Heart left ventricle (tissue), 16 donors: ENCODE measurements around the gene BUB1. TPM values are rescaled to one million over a fixed set of nuclear protein-coding genes. Genes with fewer than 3 reads are reported as not detected.
"Not testable (repeated sequence)": the region's sequence is repeated elsewhere in the genome, so short reads cannot be mapped to it uniquely, and the experiment has no call there.

Experiments used
- ATAC-seq, 4 donors: fragments of 200-7000 bp; cut with Tn5 transposase; one replicate each; pipeline ENCODE4 v1.9.1; 2020 to 2022; ENCODE audit warnings: moderate library complexity in 4 of 4, mild to moderate bottlenecking in 3 of 4, moderate number of reproducible peaks in 1 of 4
- DNase-seq, 5 donors: peaks; one replicate each; pipeline ENCODE4 v3.0.0-alpha.2; 2020
- H3K27ac ChIP-seq, 12 donors: fragments of 200-600 bp; sonication (generic) in 4 of 12; one replicate each; pipeline versions ENCODE4 v1.5.0 to v1.8.0; 2016 to 2022; ENCODE audit warnings: mild to moderate bottlenecking in 2 of 12
- H3K27me3 ChIP-seq, 9 donors: fragments of 200-600 bp; sonication (generic) in 2 of 9; one replicate each; pipeline versions ENCODE4 v1.5.1 to v1.8.0; 2016 to 2022; ENCODE audit warnings: mild to moderate bottlenecking in 3 of 9
- H3K36me3 ChIP-seq, 9 donors: fragments of 200-600 bp; sonication (generic) in 2 of 9; one replicate each; pipeline versions ENCODE4 v1.5.0 to v1.8.0; 2018 to 2022; ENCODE audit warnings: mild to moderate bottlenecking in 2 of 9
- H3K4me1 ChIP-seq, 12 donors: fragments of 200-600 bp; sonication (generic) in 4 of 12; one replicate each; pipeline versions ENCODE4 v1.5.0 to v1.8.0; 2016 to 2022; ENCODE audit warnings: mild to moderate bottlenecking in 3 of 12
- H3K4me3 ChIP-seq, 12 donors: fragments of 200-600 bp; sonication (generic) in 4 of 12; one replicate each; pipeline versions ENCODE4 v1.5.0 to v1.8.0; 2017 to 2022; ENCODE audit warnings: mild to moderate bottlenecking in 9 of 12, moderate library complexity in 4 of 12
- H3K9me3 ChIP-seq, 12 donors: fragments of 200-600 bp; sonication (generic) in 4 of 12; one replicate each; pipeline versions ENCODE4 v1.5.0 to v1.8.0; 2016 to 2022; ENCODE audit warnings: mild to moderate bottlenecking in 1 of 12
- WGBS, 4 donors: extraction: QIAGEN DNeasy Blood & Tissue Kit in 2 of 4; methylation state at CpG; one replicate each; pipeline versions ENCODE4 v1.1.5 to v1.1.7; 2013 to 2018; 5-methylcytosine and 5-hydroxymethylcytosine counted together
- intact Hi-C, 10 donors: fragments of 100-400 bp; cut with DNase I; formaldehyde crosslinking; loops; one replicate each; pipeline versions ENCODE4 v1.11.1 to v1.14.2; 2022
- polyA plus RNA-seq, 2 donors: library from polyadenylated mRNA; stranded (reverse); fragments of 200-250 nt; gene quantifications; one replicate each; pipeline ENCODE4 v1.2.3, GENCODE V29; 2013
- total RNA-seq, 9 donors: library from RNA; depleted of rRNA in 2 of 9; stranded (reverse); fragments of >200 nt in 2 of 9; fragmentation: NEBNext Ultra II Directional in 3 of 9; extraction: Animal tissue kit (Norgen Biotek cat#: 25700) in 3 of 9; gene quantifications; one replicate each; pipeline versions ENCODE4 v1.1.0 to v1.2.4, GENCODE V29; 2016 to 2023
- donor health status: ischemic (EF 13 %, LVEDD 7.1; RV severe dilation, severe dysfunction).
- donor health status: healthy with polysubstance abuse.
- donor health status: DM: no; HTN: yes; CAD: no.
- donor health status: DM: no; HTN: no; CAD: no.
- donor health status: ischemic (EF 25% LVEDD 6.9; RV normal size, moderate dysfunction).
- donor health status: ischemic (EF 25% LVEDD 5.7; RV mildly dilated, moderate dysfunction).
- donor health status: healthy.
- donor health status: DM: yes; HTN: yes; CAD: no.
- donor health status: ischemic (EF 35%, LVEDD 5.7; RV mildly dilated, moderate dysfunction).
- donor health status: nonischemic (EF 11% LVEDD 7.7; RV severe dilation, severe dysfunction).
- donor health status: DM: yes; HTN: yes; CAD: no.
- donor health status: PGD.
- donor health status: ischemic (EF 29% LVEDD 5.4; RV normal size, mild dysfunction).
- donor health status: nonischemic (EF 23%, LVEDD 6.1; RV moderate dilation, normal function).

BUB1 gene
- total and polyA plus RNA-seq, 11 donors, result 0.11 to 8.3 (median 0.91) TPM; not detected in 1

GRCh38 chr2:110619326-110619939, 58.4 kb downstream of the BUB1 start:
- H3K36me3 ChIP-seq, H3K9me3 ChIP-seq, DNase-seq, H3K27ac ChIP-seq, H3K4me3 ChIP-seq, ATAC-seq, H3K27me3 ChIP-seq, intact Hi-C loops, H3K4me1 ChIP-seq: not testable (repeated sequence)
- 53 to 93% (median 64%) methylated on average over 1 to 2 of the region's 9 CpGs for WGBS, 4 donors

GRCh38 chr2:110613927-110614326, 63.9 kb downstream of the BUB1 start:
- H3K4me1 ChIP-seq, H3K9me3 ChIP-seq, H3K36me3 ChIP-seq, ATAC-seq, H3K4me3 ChIP-seq, intact Hi-C loops, H3K27me3 ChIP-seq, H3K27ac ChIP-seq, DNase-seq: not testable (repeated sequence)
- no CpG with 5 or more reads among the region's 1 CpG for WGBS, 4 donors

GRCh38 chr2:110610613-110611250, 67.1 kb downstream of the BUB1 start:
- H3K27me3 ChIP-seq, H3K27ac ChIP-seq, H3K36me3 ChIP-seq, H3K9me3 ChIP-seq, H3K4me1 ChIP-seq, intact Hi-C loops: not testable (repeated sequence)
- DNase-seq, result peak in 2 of 5 donors; percentile 9 to 48
- peak in 3 of 4 donors; percentile 49 to 67 (median 55) for ATAC-seq
- H3K4me3 ChIP-seq, result peak overlapping the region in 2 of 12 donors; percentile 33 to 42
- 0 to 3% (median 1%) methylated on average over 13 to 39 of the region's 94 CpGs for WGBS, 4 donors

GRCh38 chr2:110609843-110610612, 67.8 kb downstream of the BUB1 start:
- H3K4me1 ChIP-seq, DNase-seq, H3K27me3 ChIP-seq, H3K36me3 ChIP-seq, H3K27ac ChIP-seq, H3K9me3 ChIP-seq, intact Hi-C loops: not testable (repeated sequence)
- peak in 3 of 4 donors; percentile 22 to 27 (median 24) for ATAC-seq
- H3K4me3 ChIP-seq, result peak overlapping the region in 2 of 12 donors; percentile 33 to 42
- 4 to 5% methylated on average over 21 to 22 of the region's 45 CpGs; no CpG with 5 or more reads in 2 of the 4 donors for WGBS, 4 donors

GRCh38 chr2:110608788-110609502, 68.9 kb downstream of the BUB1 start:
- WGBS, 4 donors, result no CpG with 5 or more reads among the region's 8 CpGs
- ATAC-seq, H3K4me3 ChIP-seq, H3K9me3 ChIP-seq, H3K27me3 ChIP-seq, intact Hi-C loops, H3K4me1 ChIP-seq, H3K27ac ChIP-seq, DNase-seq, H3K36me3 ChIP-seq: not testable (repeated sequence)

GRCh38 chr2:110605057-110605456, 72.8 kb downstream of the BUB1 start:
- H3K36me3 ChIP-seq, H3K27ac ChIP-seq, intact Hi-C loops, H3K4me3 ChIP-seq, H3K27me3 ChIP-seq, H3K9me3 ChIP-seq, H3K4me1 ChIP-seq: not testable (repeated sequence)
- peak in 1 of 4 donors; percentile 33 for ATAC-seq
- peak in 2 of 5 donors; percentile 19 to 53 for DNase-seq
- 60 to 77% (median 75%) methylated on average over 1 to 9 of the region's 12 CpGs for WGBS, 4 donors

GRCh38 chr2:110603917-110604591, 73.8 kb downstream of the BUB1 start:
- H3K27me3 ChIP-seq, DNase-seq, H3K36me3 ChIP-seq, H3K27ac ChIP-seq, H3K9me3 ChIP-seq, ATAC-seq, H3K4me1 ChIP-seq, intact Hi-C loops, H3K4me3 ChIP-seq: not testable (repeated sequence)
- 100% methylated on average over 1 of the region's 8 CpGs; no CpG with 5 or more reads in 3 of the 4 donors for WGBS, 4 donors

- intact Hi-C loops, result not testable (repeated sequence)
- WGBS, 4 donors, result 95 to 99% methylated on average over 5 of the region's 9 CpGs; no CpG with 5 or more reads in 2 of the 4 donors
Measured at GRCh38 chr2:110602139-110602538, 75.7 kb downstream of the BUB1 start.

GRCh38 chr2:110591973-110592372, 85.9 kb downstream of the BUB1 start:
- DNase-seq, H3K4me1 ChIP-seq, intact Hi-C loops, H3K27me3 ChIP-seq, H3K27ac ChIP-seq, H3K36me3 ChIP-seq, ATAC-seq, H3K9me3 ChIP-seq, H3K4me3 ChIP-seq: not testable (repeated sequence)
- no CpG with 5 or more reads among the region's 2 CpGs for WGBS, 4 donors

More at GRCh38 chr2:110602139-110602538, 75.7 kb downstream of the BUB1 start:
- H3K36me3 ChIP-seq, H3K27ac ChIP-seq, ATAC-seq, DNase-seq, H3K27me3 ChIP-seq, H3K4me3 ChIP-seq, H3K9me3 ChIP-seq, H3K4me1 ChIP-seq: not testable (repeated sequence)
